H1 (cell line): Measurements from ENCODE around the gene ROGDI. TPM values are rescaled to one million over a fixed set of nuclear protein-coding genes. Genes with fewer than 3 reads are reported as not detected.

Experiments used
- CTCF ChIA-PET: fragments of 300-600 bp; sonication (Branson Sonifier 250); formaldehyde crosslinking; loops from one replicate; lab custom pipeline; 2021; ENCODE audit not compliant: partially characterized antibody; lab: Charles Lee
- POLR2A ChIA-PET: fragments of 300-600 bp; sonication (Branson Sonifier 250); formaldehyde crosslinking; loops from one replicate; lab custom pipeline; 2021; ENCODE audit warnings: inconsistent platforms; ENCODE audit not compliant: partially characterized antibody; lab: Charles Lee
- DNase-seq, 2 experiments: peaks; one replicate each; pipeline versions ENCODE4 v3.0.0 to v3.0.0-alpha.2; 2010 to 2022; ENCODE audit warnings: low spot score in 2 of 2, low read depth in 1 of 2, mixed read lengths in 1 of 2
- FAIRE-seq: peaks from 2 replicates; lab custom pipeline; 2011; peaks lifted over from hg19 to GRCh38; lab: Jason Lieb, UNC
- H2AFZ ChIP-seq: 2 replicates; pipeline ENCODE4 v1.8.1; 2012; ENCODE audit warnings: low read length, inconsistent platforms
- H2AK5ac ChIP-seq: 2 replicates; pipeline ENCODE4 v1.6.1; 2013; ENCODE audit warnings: low read depth, low read length
- H2BK120ac ChIP-seq: replicated peaks from 2 replicates; pipeline ENCODE3; 2013; ENCODE audit warnings: low read depth, low read length, inconsistent platforms
- H2BK12ac ChIP-seq: 2 replicates; pipeline ENCODE4 v1.6.1; 2013; ENCODE audit warnings: low read depth, low read length
- H2BK15ac ChIP-seq: 2 replicates; pipeline ENCODE4 v1.6.1; 2013; ENCODE audit warnings: low read length
- H2BK20ac ChIP-seq: 2 replicates; pipeline ENCODE4 v1.6.1; 2013; ENCODE audit warnings: low read length
- H2BK5ac ChIP-seq: 2 replicates; pipeline ENCODE4 v1.6.1; 2013; ENCODE audit warnings: low read depth, low read length
- H3K14ac ChIP-seq: 2 replicates; pipeline ENCODE4 v1.6.1; 2013; ENCODE audit warnings: inconsistent platforms; ENCODE audit not compliant: insufficient read length
- H3K18ac ChIP-seq: 2 replicates; pipeline ENCODE4 v1.6.1; 2013; ENCODE audit warnings: low read length; ENCODE audit errors: extremely low read depth
- H3K23ac ChIP-seq: 2 replicates; pipeline ENCODE4 v1.6.1; 2013; ENCODE audit warnings: inconsistent platforms; ENCODE audit not compliant: insufficient read length
- H3K23me2 ChIP-seq: 2 replicates; pipeline ENCODE4 v1.6.1; 2013; ENCODE audit warnings: low read depth, low read length
- H3K27ac ChIP-seq: 2 replicates; pipeline ENCODE4 v1.6.1; 2011; ENCODE audit warnings: low read depth, low read length, inconsistent platforms
- H3K27me3 ChIP-seq, 4 experiments: replicated peaks in 1 of 4; 1 replicate in 1 of 4; 2 replicates in 3 of 4; pipeline versions ENCODE4 v1.6.1 to v1.8.1; 2011 to 2013; ENCODE audit warnings: low read length in 3 of 4, mild to moderate bottlenecking in 3 of 4, inconsistent platforms in 2 of 4, mixed read lengths in 2 of 4, moderate library complexity in 1 of 4; ENCODE audit not compliant: control insufficient read depth in 3 of 4, insufficient read depth in 3 of 4; ENCODE audit errors: extremely low read depth in 1 of 4
- H3K36me3 ChIP-seq, 4 experiments: 2 replicates each; pipeline versions ENCODE4 v1.6.1 to v1.8.1; 2011 to 2013; ENCODE audit warnings: mild to moderate bottlenecking in 4 of 4, low read length in 3 of 4, moderate library complexity in 2 of 4, control low read depth in 1 of 4, inconsistent platforms in 1 of 4; ENCODE audit not compliant: insufficient read depth in 4 of 4, control insufficient read depth in 2 of 4
- H3K4ac ChIP-seq: replicated peaks from 2 replicates; pipeline ENCODE3; 2013; ENCODE audit warnings: low read length, low read depth, mixed read lengths, inconsistent platforms; ENCODE audit not compliant: insufficient read length
- H3K4me1 ChIP-seq, 4 experiments: replicated peaks in 1 of 4; 1 replicate in 1 of 4; 2 replicates in 3 of 4; pipeline versions ENCODE4 v1.6.1 to v1.8.1; 2011 to 2013; ENCODE audit warnings: low read length in 3 of 4, inconsistent platforms in 2 of 4, mixed read lengths in 1 of 4; ENCODE audit not compliant: insufficient read depth in 4 of 4, control insufficient read depth in 3 of 4
- H3K4me2 ChIP-seq, 2 experiments: 2 replicates each; pipeline versions ENCODE4 v1.6.1 to v1.8.1; 2011 to 2013; ENCODE audit warnings: low read depth in 2 of 2, low read length in 2 of 2, control low read depth in 1 of 2, inconsistent platforms in 1 of 2, mild to moderate bottlenecking in 1 of 2; ENCODE audit not compliant: insufficient read depth in 1 of 2
- H3K4me3 ChIP-seq, 4 experiments: fragments of 200-600, 300-600 bp in 1 of 4; sonication (generic), shearing (Covaris generic), sonication (Bioruptor Twin) in 1 of 4; 2 replicates each; pipeline versions ENCODE4 v1.5.1 to v1.8.1; 2011 to 2016; ENCODE audit warnings: low read length in 4 of 4, low read depth in 3 of 4, control low read depth in 2 of 4, inconsistent platforms in 2 of 4, mild to moderate bottlenecking in 2 of 4, mixed read lengths in 1 of 4, moderate library complexity in 1 of 4; ENCODE audit not compliant: insufficient read depth in 2 of 4; ENCODE audit errors: extremely low read depth in 1 of 4
- H3K56ac ChIP-seq: replicated peaks from 2 replicates; pipeline ENCODE3; 2013; ENCODE audit warnings: low read depth, mild to moderate bottlenecking, mixed read lengths, low read length, inconsistent platforms; ENCODE audit not compliant: insufficient read length
- H3K79me1 ChIP-seq: 2 replicates; pipeline ENCODE4 v1.6.1; 2013; ENCODE audit warnings: low read depth, low read length, control low read depth
- H3K79me2 ChIP-seq, 2 experiments: 2 replicates each; pipeline versions ENCODE4 v1.6.1 to v1.8.1; 2012 to 2013; ENCODE audit warnings: low read length in 2 of 2, mild to moderate bottlenecking in 2 of 2, inconsistent platforms in 1 of 2; ENCODE audit not compliant: insufficient read depth in 2 of 2, control insufficient read depth in 1 of 2
- H3K9ac ChIP-seq, 4 experiments: replicated peaks in 1 of 4; 1 replicate in 1 of 4; 2 replicates in 3 of 4; pipeline versions ENCODE4 v1.6.1 to v1.8.1; 2011 to 2013; ENCODE audit warnings: low read depth in 3 of 4, low read length in 3 of 4, control low read depth in 2 of 4, mild to moderate bottlenecking in 2 of 4, moderate library complexity in 2 of 4, inconsistent platforms in 1 of 4; ENCODE audit errors: extremely low read depth in 1 of 4
- H3K9me3 ChIP-seq, 2 experiments: 2 replicates each; pipeline versions ENCODE4 v1.6.1 to v1.8.1; 2012 to 2013; ENCODE audit warnings: mild to moderate bottlenecking in 2 of 2, moderate library complexity in 2 of 2, control low read depth in 1 of 2, inconsistent platforms in 1 of 2, low read depth in 1 of 2, low read length in 1 of 2, mixed read lengths in 1 of 2; ENCODE audit not compliant: insufficient read depth in 2 of 2
- H4K20me1 ChIP-seq, 2 experiments: replicated peaks in 1 of 2; 2 replicates each; pipeline versions ENCODE3 to v1.8.1; 2011 to 2013; ENCODE audit warnings: inconsistent platforms in 2 of 2, low read length in 2 of 2, mild to moderate bottlenecking in 1 of 2; ENCODE audit not compliant: insufficient read depth in 2 of 2, control insufficient read depth in 1 of 2
- H4K5ac ChIP-seq: 2 replicates; pipeline ENCODE4 v1.6.1; 2013; ENCODE audit warnings: low read length, low read depth, mixed read lengths, inconsistent platforms; ENCODE audit not compliant: insufficient read length
- H4K8ac ChIP-seq: 2 replicates; pipeline ENCODE4 v1.8.0; 2013; ENCODE audit warnings: mild to moderate bottlenecking, moderate library complexity, low read length, inconsistent platforms; ENCODE audit not compliant: insufficient read depth; ENCODE audit errors: extremely low read depth
- H4K91ac ChIP-seq: replicated peaks from 2 replicates; pipeline ENCODE3; 2013; ENCODE audit warnings: low read length, mixed read lengths, inconsistent platforms; ENCODE audit not compliant: insufficient read length
- PHF8 ChIP-seq: fragments of 200-600 bp; sonication (generic); conservative IDR thresholded peaks from 2 replicates; pipeline ENCODE4 v1.7.1; 2012; ENCODE audit warnings: low read depth, mild to moderate bottlenecking, inconsistent platforms, low read length, moderate library complexity
- POU5F1 ChIP-seq: IDR thresholded peaks from 2 replicates; pipeline ENCODE4 v1.6.1; 2011; ENCODE audit warnings: low read depth, mild to moderate bottlenecking, low read length, moderate library complexity
- SIN3A ChIP-seq, 2 experiments: IDR thresholded peaks in 1 of 2; conservative IDR thresholded peaks in 1 of 2; 2 replicates each; pipeline ENCODE4 v1.6.1; 2011 to 2012; ENCODE audit warnings: low read length in 2 of 2, improper control_type of control experiment in 1 of 2, low read depth in 1 of 2, mild to moderate bottlenecking in 1 of 2
- SIRT6 ChIP-seq: IDR thresholded peaks from one replicate; pipeline ENCODE4 v1.7.1; 2012; ENCODE audit warnings: low read length, inconsistent platforms
- TAF7 ChIP-seq: optimal IDR thresholded peaks from 2 replicates; pipeline ENCODE3; 2011; ENCODE audit warnings: low read depth, mild to moderate bottlenecking, inconsistent platforms, low read length, moderate library complexity, borderline replicate concordance
- WGBS, 2 experiments: shearing (Covaris generic) in 1 of 2; methylation state at CpG; one replicate each; pipeline versions ENCODE4 v1.1.6 to v1.1.7; 2013 to 2015; ENCODE audit warnings: low lambda C conversion rate in 2 of 2, mixed read lengths in 2 of 2, inconsistent platforms in 1 of 2, low coverage in 1 of 2, missing lambda C conversion rate in 1 of 2; ENCODE audit not compliant: insufficient replicate concordance in 2 of 2, insufficient coverage in 1 of 2, insufficient read length in 1 of 2; ENCODE audit errors: extremely low coverage in 1 of 2, missing lambda C conversion rate in 1 of 2; 5-methylcytosine and 5-hydroxymethylcytosine counted together
- polyA plus RNA-seq, 7 experiments: library from polyadenylated mRNA; depleted of rRNA in 3 of 7; stranded (reverse) in 5 of 7; unstranded in 2 of 7; fragments of >200 nt in 5 of 7; fragments of 200-250 nt in 2 of 7; gene quantifications; 1 replicate in 5 of 7; 2 replicates in 1 of 7; 4 replicates in 1 of 7; pipeline versions ENCODE4 v1.2.1 to v1.2.3, GENCODE V29; 2011 to 2013; ENCODE audit warnings: missing spikeins in 2 of 7, mixed read lengths in 2 of 7
- total RNA-seq: library from RNA; stranded (reverse); fragmentation: NEBNext Ultra II Directional; extraction: Animal tissue kit (Norgen Biotek cat#: 25700); gene quantifications from 2 replicates; pipeline ENCODE4 v1.2.1, GENCODE V29; 2021

ROGDI gene
- total and polyA plus RNA-seq, 2 of the 8 experiments (the other 6 are each of a cell fraction or from before 2014, with no cell fraction given) = 27.4 to 68.4 TPM

GRCh38 chr16:4775005-4775404 is 27.4 kb downstream of the ROGDI start:
- Histone ChIP-seq H3K23ac (no peak overlapping the region), H3K18ac (no peak overlapping the region), H2AFZ (no peak overlapping the region), H3K4ac (no peak overlapping the region), H2BK15ac (peak overlapping the region; percentile 46; the same call in 1 of the 2 replicates), H4K8ac (no peak overlapping the region), H4K5ac (no peak overlapping the region), H3K56ac (no peak overlapping the region), H3K4me1 (no peaks in the 10 kb centered on the region), H2BK5ac (no peak overlapping the region), H3K4me3 (no peak overlapping the region), H3K9ac (no peak overlapping the region), H3K23me2 (0 out of 2 replicates have a peak, but pooled peaks cover 2% of the 10 kb centered on the region), H2BK12ac (no peak overlapping the region), H3K36me3 (no peaks in the 10 kb centered on the region), H3K79me2 (no peaks in the 10 kb centered on the region), H2AK5ac (no peak overlapping the region), H3K9me3 (no peaks in the 10 kb centered on the region), H2BK120ac (no peak overlapping the region), H3K27me3 (no peaks in the 10 kb centered on the region), H4K91ac (no peak overlapping the region), H2BK20ac (no peak overlapping the region), H3K27ac (no peak overlapping the region), H3K79me1 (no peaks in the 10 kb centered on the region), H4K20me1 (no peaks in the 10 kb centered on the region), H3K14ac (no peak overlapping the region), H3K4me2 (no peak overlapping the region)
- no peak for FAIRE-seq
- 94% methylated on average over 6 of the region's 13 CpGs; no CpG with 5 or more reads in 1 of the 2 experiments for WGBS, 2 experiments
- CTCF ChIA-PET = no interaction called here
- DNase-seq = no peak
- POLR2A ChIA-PET = interaction anchor here (1.5 kb wide), 1 partner anchor 28 kb away, joined by 4 read pairs; the partner anchor contains the start of gene ROGDI
- TF ChIP-seq PHF8 = no peak
- TF ChIP-seq SIN3A (conservative IDR thresholded peaks at IDR 0.05 in 1 of 2, IDR thresholded peaks at IDR 0.05 in 1 of 2; ENCODE audit: low read depth in 1 of 2, low read length in 2 of 2) = no peak
- no peak for TF ChIP-seq TAF7
- TF ChIP-seq SIRT6 = no peak
- no peak for TF ChIP-seq POU5F1
